H9 (cell line): ENCODE results near the gene BCAR3. TPM values are rescaled to one million over a fixed set of nuclear protein-coding genes. Genes with fewer than 3 reads are reported as not detected.

Experiments used
- DNase-seq: peaks from one replicate; pipeline ENCODE4 v3.0.0-alpha.2; 2017
- H2AFZ ChIP-seq: one replicate; pipeline ENCODE4 v1.6.1; 2013; ENCODE audit warnings: mild to moderate bottlenecking, low read length, control low read depth, moderate library complexity
- H2AK5ac ChIP-seq: 2 replicates; pipeline ENCODE4 v1.6.1; 2013; ENCODE audit warnings: low read length, control low read depth, mixed read lengths; ENCODE audit not compliant: insufficient read length
- H2BK120ac ChIP-seq: one replicate; pipeline ENCODE4 v1.6.1; 2013; ENCODE audit warnings: low read depth, mild to moderate bottlenecking, low read length, control low read depth, inconsistent platforms; ENCODE audit not compliant: poor library complexity, severe bottlenecking
- H2BK12ac ChIP-seq: 2 replicates; pipeline ENCODE4 v1.6.1; 2013; ENCODE audit warnings: low read length, control low read depth, mixed read lengths, low read depth; ENCODE audit not compliant: insufficient read length
- H2BK15ac ChIP-seq: 2 replicates; pipeline ENCODE4 v1.6.1; 2013; ENCODE audit warnings: low read depth, low read length, control low read depth
- H2BK20ac ChIP-seq: one replicate; pipeline ENCODE4 v1.6.1; 2013; ENCODE audit warnings: low read depth, mild to moderate bottlenecking, low read length, control low read depth, inconsistent platforms; ENCODE audit not compliant: poor library complexity, severe bottlenecking
- H2BK5ac ChIP-seq: 2 replicates; pipeline ENCODE4 v1.6.1; 2013; ENCODE audit warnings: low read length, control low read depth, mixed read lengths; ENCODE audit not compliant: insufficient read length
- H3K14ac ChIP-seq: 2 replicates; pipeline ENCODE4 v1.6.1; 2013; ENCODE audit warnings: low read length, control low read depth; ENCODE audit not compliant: insufficient read depth
- H3K18ac ChIP-seq: 2 replicates; pipeline ENCODE4 v1.6.1; 2013; ENCODE audit warnings: low read depth, mild to moderate bottlenecking, mixed read lengths, low read length, control low read depth; ENCODE audit not compliant: insufficient read length
- H3K23ac ChIP-seq: 2 replicates; pipeline ENCODE4 v1.6.1; 2013; ENCODE audit warnings: low read length, control low read depth, mixed read lengths, low read depth; ENCODE audit not compliant: insufficient read length
- H3K23me2 ChIP-seq: 2 replicates; pipeline ENCODE4 v1.6.1; 2013; ENCODE audit warnings: low read depth, mild to moderate bottlenecking, mixed read lengths, low read length, control low read depth; ENCODE audit not compliant: insufficient read length, poor library complexity, severe bottlenecking
- H3K27ac ChIP-seq: 2 replicates; pipeline ENCODE4 v1.5.1; 2013; ENCODE audit warnings: low read length, control low read depth, mixed read lengths, low read depth; ENCODE audit not compliant: insufficient read length
- H3K27me3 ChIP-seq: 2 replicates; pipeline ENCODE4 v1.6.1; 2013; ENCODE audit warnings: low read length, control low read depth, inconsistent platforms; ENCODE audit not compliant: insufficient read depth
- H3K4ac ChIP-seq: 2 replicates; pipeline ENCODE4 v1.6.1; 2013; ENCODE audit warnings: low read depth, mild to moderate bottlenecking, control low read depth, inconsistent platforms, low read length, moderate library complexity
- H3K4me1 ChIP-seq: 2 replicates; pipeline ENCODE4 v1.6.1; 2013; ENCODE audit warnings: low read length, control low read depth, inconsistent platforms; ENCODE audit not compliant: insufficient read depth
- H3K4me2 ChIP-seq: 2 replicates; pipeline ENCODE4 v1.6.1; 2013; ENCODE audit warnings: low read length, control low read depth, mixed read lengths; ENCODE audit not compliant: insufficient read length, insufficient read depth
- H3K56ac ChIP-seq: 2 replicates; pipeline ENCODE4 v1.6.1; 2013; ENCODE audit warnings: low read depth, mild to moderate bottlenecking, mixed read lengths, low read length, control low read depth; ENCODE audit not compliant: insufficient read length
- H3K79me1 ChIP-seq: 2 replicates; pipeline ENCODE4 v1.6.1; 2013; ENCODE audit warnings: low read depth, mild to moderate bottlenecking, moderate library complexity, low read length, control low read depth, inconsistent platforms; ENCODE audit not compliant: insufficient read depth, poor library complexity, severe bottlenecking
- H3K79me2 ChIP-seq: 2 replicates; pipeline ENCODE4 v1.6.1; 2013; ENCODE audit warnings: low read length, control low read depth, inconsistent platforms; ENCODE audit not compliant: insufficient read depth
- H3K9ac ChIP-seq: 2 replicates; pipeline ENCODE4 v1.6.1; 2013; ENCODE audit warnings: low read length, control low read depth, mixed read lengths; ENCODE audit not compliant: insufficient read length; ENCODE audit errors: extremely low read depth
- H3K9me3 ChIP-seq: one replicate; pipeline ENCODE4 v1.6.1; 2013; ENCODE audit warnings: low read depth, low read length, inconsistent platforms; ENCODE audit not compliant: control insufficient read depth
- H3T11ph ChIP-seq: one replicate; pipeline ENCODE4 v1.6.1; 2013; ENCODE audit warnings: mild to moderate bottlenecking, low read length, control low read depth, inconsistent platforms
- H4K20me1 ChIP-seq: one replicate; pipeline ENCODE4 v1.6.1; 2013; ENCODE audit not compliant: control insufficient read depth, insufficient read length, insufficient read depth
- H4K5ac ChIP-seq: 2 replicates; pipeline ENCODE4 v1.6.1; 2013; ENCODE audit warnings: low read depth, mild to moderate bottlenecking, mixed read lengths, low read length, control low read depth; ENCODE audit not compliant: insufficient read length
- H4K8ac ChIP-seq: replicated peaks from 2 replicates; pipeline ENCODE4 v1.6.1; 2013; ENCODE audit warnings: low read length, control low read depth, mixed read lengths, low read depth; ENCODE audit not compliant: insufficient read length
- H4K91ac ChIP-seq: 2 replicates; pipeline ENCODE4 v1.6.1; 2013; ENCODE audit warnings: low read depth, mild to moderate bottlenecking, moderate library complexity, mixed read lengths, low read length, control low read depth; ENCODE audit not compliant: insufficient read length
- H3K27ac Mint-ChIP-seq, 3 experiments: 2 replicates in 2 of 3; 3 replicates in 1 of 3; pipeline ENCODE4 v1.8.0; 2020 to 2021; ENCODE audit warnings: mixed read lengths in 3 of 3, mild to moderate bottlenecking in 1 of 3, moderate library complexity in 1 of 3
- H3K27me3 Mint-ChIP-seq: 2 replicates; pipeline ENCODE4 v1.8.0; 2021; ENCODE audit warnings: low read depth, mild to moderate bottlenecking, moderate library complexity, mixed read lengths
- H3K36me3 Mint-ChIP-seq, 3 experiments: 2 replicates in 2 of 3; 3 replicates in 1 of 3; pipeline ENCODE4 v1.8.0; 2020 to 2021; ENCODE audit warnings: low read depth in 3 of 3, mixed read lengths in 3 of 3; ENCODE audit not compliant: insufficient read depth in 1 of 3
- H3K4me1 Mint-ChIP-seq, 2 experiments: 2 replicates each; pipeline ENCODE4 v1.8.0; 2020; ENCODE audit warnings: mixed read lengths in 2 of 2
- H3K4me3 Mint-ChIP-seq, 2 experiments: 2 replicates in 1 of 2; 3 replicates in 1 of 2; pipeline ENCODE4 v1.8.0; 2020 to 2021; ENCODE audit warnings: mild to moderate bottlenecking in 2 of 2, mixed read lengths in 2 of 2, moderate library complexity in 1 of 2
- H3K9me3 Mint-ChIP-seq, 2 experiments: 2 replicates in 1 of 2; 3 replicates in 1 of 2; pipeline ENCODE4 v1.8.0; 2020; ENCODE audit warnings: mild to moderate bottlenecking in 2 of 2, mixed read lengths in 2 of 2, moderate library complexity in 1 of 2
- WGBS: extraction: QIAGEN DNeasy Blood & Tissue Kit; methylation state at CpG from one replicate; pipeline ENCODE4 v1.1.7; 2013; ENCODE audit warnings: missing lambda C conversion rate, low lambda C conversion rate, mixed read lengths; ENCODE audit not compliant: insufficient read length; ENCODE audit errors: extremely low coverage; 5-methylcytosine and 5-hydroxymethylcytosine counted together
- total RNA-seq: library from RNA; stranded (reverse); gene quantifications from 2 replicates; pipeline ENCODE4 v1.2.1, GENCODE V29; 2021
- TF ChIP-seq, protein P1 (sequence below): fragments of 200-600 bp; sonication (generic); conservative IDR thresholded peaks from 3 replicates; pipeline ENCODE4 v1.8.0; 2021; ENCODE audit warnings: antibody characterized with exemption, mild to moderate bottlenecking

BCAR3 gene
- total RNA-seq, 1 experiment from 2014 or later: 4.9 TPM

DNA sequence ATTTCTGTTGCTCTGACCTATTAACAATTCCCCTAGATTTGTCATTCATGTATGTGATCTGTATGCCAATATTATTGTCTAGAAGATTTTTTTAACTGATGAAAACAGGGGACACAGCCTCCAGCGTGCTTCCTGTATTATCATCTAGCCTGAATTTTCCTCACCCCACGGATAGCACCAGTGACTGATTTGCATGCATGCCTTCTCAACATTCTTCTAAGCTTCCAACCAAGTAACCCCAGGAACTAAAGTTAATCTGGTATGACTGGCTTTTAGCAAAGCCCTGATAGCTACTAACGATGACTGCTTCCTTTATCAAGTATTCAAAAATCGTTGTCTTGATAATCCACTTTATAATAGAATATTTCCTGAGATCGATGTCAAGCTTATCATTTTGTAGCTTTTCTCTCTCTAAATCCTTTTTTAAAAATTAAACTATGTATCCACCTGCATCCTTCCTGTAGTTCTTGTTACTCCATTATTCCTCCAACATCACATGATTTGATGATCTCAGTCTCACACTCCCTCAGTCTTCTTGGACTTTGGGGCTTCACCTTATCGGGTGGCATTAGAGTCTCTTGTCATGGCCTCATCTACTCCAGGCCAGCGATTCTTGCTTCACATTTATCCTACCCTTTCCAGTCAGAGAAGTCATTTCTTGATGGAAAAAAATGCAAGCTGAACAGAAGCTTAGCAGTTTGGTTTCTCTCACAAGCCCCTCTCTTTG is 19.0 kb downstream of the BCAR3 start:
- Histone ChIP-seq H2BK120ac (no peak overlapping the region), H3K23me2 (no peaks in the 10 kb centered on the region), H3T11ph (no peak overlapping the region), H2BK15ac (no peak overlapping the region), H3K56ac (no peak overlapping the region), H4K20me1 (no peaks in the 10 kb centered on the region), H3K9me3 (no peaks in the 10 kb centered on the region), H4K5ac (no peak overlapping the region), H2AFZ (no peak overlapping the region), H3K79me1 (no peaks in the 10 kb centered on the region), H4K8ac (no peak overlapping the region), H3K4me2 (no peak overlapping the region), H3K23ac (no peak overlapping the region), H3K18ac (no peak overlapping the region), H3K4ac (no peak overlapping the region), H2BK20ac (no peak overlapping the region), H3K79me2 (no peaks in the 10 kb centered on the region), H3K27ac (no peak overlapping the region), H2AK5ac (no peak overlapping the region), H4K91ac (no peak overlapping the region), H3K27me3 (no peaks in the 10 kb centered on the region), H3K4me1 (peaks cover 9% of the 10 kb centered on the region), H2BK5ac (no peak overlapping the region), H3K9ac (no peak overlapping the region), H2BK12ac (no peak overlapping the region), H3K14ac (no peak overlapping the region)
- peak overlapping the region; percentile 72 to 87 (median 87); a peak in 5 of 7 replicates for H3K27ac Mint-ChIP-seq
- TF ChIP-seq, protein P1, sequence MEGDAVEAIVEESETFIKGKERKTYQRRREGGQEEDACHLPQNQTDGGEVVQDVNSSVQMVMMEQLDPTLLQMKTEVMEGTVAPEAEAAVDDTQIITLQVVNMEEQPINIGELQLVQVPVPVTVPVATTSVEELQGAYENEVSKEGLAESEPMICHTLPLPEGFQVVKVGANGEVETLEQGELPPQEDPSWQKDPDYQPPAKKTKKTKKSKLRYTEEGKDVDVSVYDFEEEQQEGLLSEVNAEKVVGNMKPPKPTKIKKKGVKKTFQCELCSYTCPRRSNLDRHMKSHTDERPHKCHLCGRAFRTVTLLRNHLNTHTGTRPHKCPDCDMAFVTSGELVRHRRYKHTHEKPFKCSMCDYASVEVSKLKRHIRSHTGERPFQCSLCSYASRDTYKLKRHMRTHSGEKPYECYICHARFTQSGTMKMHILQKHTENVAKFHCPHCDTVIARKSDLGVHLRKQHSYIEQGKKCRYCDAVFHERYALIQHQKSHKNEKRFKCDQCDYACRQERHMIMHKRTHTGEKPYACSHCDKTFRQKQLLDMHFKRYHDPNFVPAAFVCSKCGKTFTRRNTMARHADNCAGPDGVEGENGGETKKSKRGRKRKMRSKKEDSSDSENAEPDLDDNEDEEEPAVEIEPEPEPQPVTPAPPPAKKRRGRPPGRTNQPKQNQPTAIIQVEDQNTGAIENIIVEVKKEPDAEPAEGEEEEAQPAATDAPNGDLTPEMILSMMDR: no peak
- no peaks in the 10 kb centered on the region; a peak in 1 of 5 replicates for H3K9me3 Mint-ChIP-seq
- no peaks in the 10 kb centered on the region for H3K27me3 Mint-ChIP-seq
- no peak overlapping the region for H3K4me3 Mint-ChIP-seq
- WGBS: no CpG with 5 or more reads among the region's 7 CpGs
- peaks cover 6 to 14% (median 12%) of the 10 kb centered on the region in 3 experiments for H3K36me3 Mint-ChIP-seq
- no peak for DNase-seq
- H3K4me1 Mint-ChIP-seq: peaks cover 39 to 53% of the 10 kb centered on the region in 2 experiments
